Hepatocyte (in vitro differentiated cells): Measurements from ENCODE around the gene TMEM255B.

Experiments used
- CTCF ChIP-seq: fragments of 200-600 bp; sonication (generic); IDR thresholded peaks from 2 replicates; pipeline ENCODE4 v1.5.1; 2016; ENCODE audit warnings: antibody characterized with exemption, mild to moderate bottlenecking; ENCODE audit not compliant: poor library complexity
- EZH2phosphoT487 ChIP-seq: fragments of 200-600 bp; sonication (generic); IDR thresholded peaks from one replicate; pipeline ENCODE4 v1.6.1; 2018; ENCODE audit warnings: antibody characterized with exemption, mild to moderate bottlenecking, low read depth, moderate library complexity; ENCODE audit not compliant: unreplicated experiment, severe bottlenecking

DNA sequence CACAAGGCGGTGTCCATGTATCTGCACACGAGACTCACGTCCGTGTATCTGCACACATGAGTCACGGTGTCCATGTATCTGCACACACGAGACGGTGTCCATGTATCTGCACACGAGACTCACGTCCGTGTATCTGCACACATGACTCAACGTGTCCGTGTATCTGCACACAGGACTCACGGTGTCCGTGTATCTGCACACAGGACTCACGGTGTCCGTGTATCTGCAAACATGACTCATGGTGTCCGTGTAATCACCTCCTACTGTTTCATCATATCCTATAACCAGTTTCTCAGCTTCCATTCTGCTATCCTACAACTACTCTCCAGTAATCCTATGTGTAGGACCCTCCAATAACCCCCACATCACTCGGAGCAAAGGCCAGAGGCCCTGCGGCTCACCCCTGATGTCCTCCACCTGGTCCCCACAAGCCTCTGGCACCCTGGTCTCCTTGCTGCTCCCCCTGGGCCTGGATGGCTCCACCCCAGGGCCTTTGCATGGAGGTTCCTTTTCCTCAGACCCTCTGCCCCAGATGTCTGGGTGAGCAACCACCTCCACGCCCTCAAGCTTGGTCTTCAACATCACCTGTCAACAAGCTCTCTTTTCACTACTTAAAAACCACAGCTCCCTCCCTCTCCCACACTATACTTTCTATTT is 2.5 kb upstream of the TMEM255B start:
- TF ChIP-seq CTCF (no peak), EZH2phosphoT487 (no peak)
